ENCODE measurements around the gene PHYKPL. TPM values are rescaled to one million over a fixed set of nuclear protein-coding genes. Genes with fewer than 3 reads are reported as not detected.
"Not testable (repeated sequence)": the region's sequence is repeated elsewhere in the genome, so short reads cannot be mapped to it uniquely, and the experiment has no call there.

The PHYKPL gene
- total RNA-seq, 1 donor from 2014 or later, result 11.8 TPM

DNA sequence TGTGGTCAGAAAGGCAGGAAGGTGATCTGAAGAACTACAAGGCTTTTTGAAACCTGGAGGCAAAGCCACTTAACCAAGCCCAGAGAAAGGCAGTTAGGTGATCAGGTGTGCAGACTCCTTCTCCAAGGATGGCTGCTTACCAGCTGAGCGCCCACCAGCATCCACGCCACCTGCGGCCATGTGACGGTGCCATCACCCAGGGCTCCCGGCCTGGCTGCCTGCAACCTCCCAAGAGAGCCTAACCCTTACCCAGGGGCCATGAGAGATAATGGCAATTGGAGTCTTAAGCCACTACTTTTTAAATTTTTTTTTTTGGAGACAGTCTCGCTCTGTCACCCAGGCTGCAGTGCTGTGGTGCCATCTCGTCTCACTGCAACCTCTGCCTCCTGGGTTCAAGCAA is 33.1 kb upstream of the PHYKPL start:
- no peak for DNase-seq (ENCODE audit: low spot score)

- DNase-seq (ENCODE audit: low spot score), result no peak
Measured at GRCh38 chr5:178264044-178264443, 31.4 kb upstream of the PHYKPL start.

- no peak for DNase-seq (ENCODE audit: low spot score)
Measured at GRCh38 chr5:178261666-178262600, 29.3 kb upstream of the PHYKPL start.

DNA sequence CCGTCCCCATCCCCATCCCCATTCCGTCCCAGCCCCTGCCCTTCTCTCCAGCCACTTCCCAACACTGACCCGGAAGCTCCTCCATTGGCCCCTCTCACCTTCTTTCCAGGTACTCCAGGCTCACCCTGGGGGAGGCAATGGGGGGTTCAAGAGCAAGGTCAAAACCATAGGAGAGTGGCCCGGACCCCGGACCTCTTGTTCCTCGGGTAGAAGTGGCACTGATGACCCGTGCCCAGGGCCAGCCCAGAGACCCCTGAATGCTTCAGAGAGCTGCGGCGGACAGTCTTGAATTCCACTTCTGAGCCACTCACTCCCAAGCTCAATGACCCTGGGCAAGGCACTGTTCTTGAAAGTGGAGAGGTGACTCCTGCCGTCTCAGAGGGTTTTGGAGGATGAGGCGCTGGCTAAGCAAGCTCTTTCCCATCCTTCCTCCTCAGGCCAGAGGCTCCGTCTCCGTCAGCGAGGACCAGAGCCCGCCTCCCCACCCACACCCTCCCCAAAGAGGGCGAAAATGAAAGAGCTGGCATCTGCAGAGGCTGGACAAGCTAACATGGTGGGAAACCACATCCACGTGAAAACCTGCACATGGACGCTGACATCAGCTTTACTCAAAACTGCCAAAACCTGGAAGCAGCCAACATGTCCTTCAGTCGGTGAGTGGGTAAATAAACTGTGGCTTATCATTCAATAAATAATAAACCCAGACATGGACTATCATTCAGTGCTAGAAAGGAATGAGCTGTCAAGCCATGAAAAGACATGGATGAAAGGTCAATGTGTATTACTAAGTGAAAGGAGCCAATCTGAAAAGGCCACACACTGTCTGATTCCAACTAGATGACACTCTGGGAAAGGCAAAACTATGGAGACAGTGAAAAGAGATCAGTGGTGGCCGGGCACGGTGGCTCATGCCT is 27.3 kb upstream of the PHYKPL start:
- no peak for DNase-seq (ENCODE audit: low spot score)

GRCh38 chr5:178257650-178258049 is 25.0 kb upstream of the PHYKPL start:
- DNase-seq (ENCODE audit: low spot score), result no peak

DNA sequence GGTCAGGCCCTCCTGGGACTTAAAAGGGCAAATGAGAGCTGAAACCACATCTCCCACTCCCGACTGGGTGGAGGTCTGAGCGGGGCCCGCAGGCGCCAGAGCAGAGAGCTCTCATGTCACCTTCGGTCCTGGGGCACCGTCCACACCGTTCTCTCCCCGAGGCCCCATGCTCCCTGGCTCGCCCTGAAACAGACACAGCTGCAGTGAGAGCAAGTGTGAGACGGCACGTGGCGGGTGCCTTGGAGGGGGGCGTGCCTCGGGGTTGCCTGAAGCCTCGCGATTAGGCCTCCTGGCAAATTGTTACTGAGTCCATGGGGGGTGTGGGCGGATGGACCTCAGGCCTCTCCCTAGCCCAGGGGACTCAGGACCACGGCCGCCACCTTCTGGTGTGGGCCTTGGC is 24.1 kb upstream of the PHYKPL start:
- DNase-seq (ENCODE audit: low spot score), result no peak

DNA sequence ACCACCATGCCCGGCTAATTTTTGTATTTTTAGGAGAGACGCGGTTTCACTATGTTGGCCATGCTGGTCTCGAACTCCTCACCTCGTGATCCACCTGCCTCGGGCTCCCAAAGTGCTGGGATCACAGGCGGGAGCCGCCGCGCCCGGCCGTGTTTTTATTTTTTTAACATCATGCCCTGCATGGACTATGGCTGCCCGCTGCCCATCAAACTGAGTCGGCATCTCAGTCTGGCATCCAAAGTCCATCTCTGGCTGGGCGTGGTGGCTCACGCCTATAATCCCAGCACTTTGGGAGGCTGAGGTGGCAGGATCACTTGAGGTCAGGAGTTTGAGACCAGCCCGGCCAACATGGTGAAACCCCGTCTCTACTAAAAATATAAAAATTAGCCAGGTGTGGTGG is 21.0 kb upstream of the PHYKPL start:
- DNase-seq (ENCODE audit: low spot score), result not testable (repeated sequence)

DNA sequence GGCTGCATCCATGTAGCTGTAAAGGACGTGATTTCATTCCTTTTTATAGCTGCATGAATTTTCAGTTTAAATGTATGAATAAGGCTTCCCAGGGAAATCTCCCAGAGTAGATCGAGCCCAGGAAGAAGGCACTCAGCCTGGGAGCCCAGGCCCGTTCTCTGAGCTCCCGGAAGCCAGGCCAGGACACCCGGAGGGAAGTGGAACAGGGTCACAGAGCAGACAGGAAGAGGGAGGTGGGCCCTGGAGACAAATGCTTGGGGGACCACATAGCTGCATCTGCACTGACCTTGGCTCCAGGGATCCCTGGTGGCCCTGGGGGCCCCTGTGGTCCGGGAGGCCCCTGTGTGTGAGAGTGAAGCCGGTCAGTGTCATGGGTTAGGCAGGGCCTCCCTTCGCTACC is 19.7 kb upstream of the PHYKPL start:
- no peak for DNase-seq (ENCODE audit: low spot score)

DNA sequence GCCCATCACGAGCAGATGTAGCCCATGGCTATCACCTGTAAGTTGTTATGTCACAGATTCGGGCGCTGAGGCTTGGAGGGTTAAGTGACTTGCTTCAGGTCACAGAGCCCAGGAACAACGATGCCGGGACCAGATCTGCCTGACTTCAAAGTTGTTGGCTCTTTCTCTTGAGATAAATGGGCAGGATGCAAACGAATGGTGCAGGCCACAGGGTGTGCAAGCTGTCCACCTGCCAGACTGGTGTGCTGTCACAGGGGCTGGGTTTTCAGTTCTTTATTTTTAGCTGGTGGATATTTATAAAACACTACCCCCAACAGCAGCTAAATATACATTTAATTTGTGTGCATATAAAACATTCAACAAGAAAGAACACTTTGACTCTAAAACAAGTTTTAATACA is 17.7 kb upstream of the PHYKPL start:
- DNase-seq (ENCODE audit: low spot score), result no peak

GRCh38 chr5:178249191-178249989 is 16.8 kb upstream of the PHYKPL start:
- no peak for DNase-seq (ENCODE audit: low spot score)

GRCh38 chr5:178248750-178249149 is 16.1 kb upstream of the PHYKPL start:
- DNase-seq (ENCODE audit: low spot score), result no peak

DNA sequence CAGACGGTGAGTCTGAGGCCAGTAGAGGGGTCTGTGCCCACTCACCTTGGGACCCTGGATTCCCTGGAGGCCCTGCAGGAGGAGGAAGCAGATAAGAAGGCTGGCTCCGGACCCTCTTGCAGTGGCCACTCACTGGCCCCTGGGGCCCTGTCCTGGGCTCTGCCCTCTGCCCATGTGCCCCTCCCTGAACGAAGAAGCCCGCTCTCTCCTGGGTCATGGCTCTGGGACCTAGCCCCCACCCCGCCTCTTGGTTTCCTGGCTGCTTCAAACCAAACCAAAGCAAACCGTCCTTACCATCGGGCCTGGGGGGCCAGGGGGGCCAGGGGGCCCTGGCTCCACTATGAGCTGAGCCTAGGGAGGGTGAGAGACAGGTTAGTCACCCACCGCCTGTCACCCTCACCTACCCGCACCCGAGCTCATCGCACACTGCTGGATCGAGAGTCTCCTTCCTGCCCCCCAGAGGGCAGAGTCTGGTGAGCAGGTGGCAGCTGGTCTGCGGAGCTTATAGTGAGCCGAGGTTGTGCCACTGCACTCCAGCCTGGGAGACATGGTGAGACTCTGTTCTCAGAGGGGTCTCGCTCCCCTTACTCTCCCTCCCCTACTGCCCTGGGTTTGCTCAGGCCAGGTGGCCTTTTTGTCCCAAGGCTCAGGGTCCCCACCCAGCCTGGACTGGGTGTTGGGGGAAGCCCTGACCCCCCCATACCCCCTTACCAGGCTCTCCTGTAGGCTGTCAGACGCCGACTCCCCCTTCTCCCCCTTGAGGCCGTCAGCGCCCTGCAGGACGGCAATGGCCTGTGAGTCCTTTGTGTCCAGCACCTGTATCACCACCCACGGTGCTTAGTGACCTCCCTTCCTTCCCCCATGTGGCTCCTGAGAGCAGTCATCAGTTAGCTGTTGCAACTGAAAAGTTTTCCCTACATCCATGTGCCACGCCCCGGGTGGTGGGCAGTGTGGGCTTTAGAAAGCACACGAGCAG is 15.2 kb upstream of the PHYKPL start:
- no peak for DNase-seq (ENCODE audit: low spot score)

DNA sequence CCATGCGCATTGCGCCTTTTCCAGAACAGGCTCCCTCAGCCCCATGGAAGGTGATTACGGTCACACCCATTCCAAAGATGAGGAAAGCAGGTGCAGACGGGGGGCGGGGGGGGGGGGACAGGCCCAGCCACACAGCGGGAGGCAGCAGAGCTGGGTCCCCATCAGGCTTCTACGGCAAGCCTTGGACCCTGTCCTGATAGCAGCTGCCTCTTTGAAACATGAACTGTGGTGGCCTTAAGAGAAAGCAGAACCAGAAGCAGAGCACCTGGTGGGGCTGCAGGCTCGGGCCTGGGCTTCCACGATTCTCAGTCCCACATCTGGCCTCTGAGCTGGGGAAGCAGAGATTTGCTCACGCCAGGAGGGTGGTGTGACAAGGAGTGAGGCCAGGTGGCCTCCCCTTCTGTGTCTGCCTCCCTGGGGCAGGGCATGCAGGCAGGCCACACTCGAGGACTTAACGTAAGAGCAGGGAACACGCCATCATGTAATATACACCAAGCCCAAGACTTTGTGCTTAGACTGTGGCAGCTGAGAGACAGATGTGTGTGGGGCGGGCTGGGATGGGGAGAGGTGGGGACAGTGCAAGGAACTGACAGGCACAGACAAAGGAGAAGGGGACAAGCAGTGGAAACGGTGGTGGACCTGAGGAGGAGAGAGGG is 14.2 kb upstream of the PHYKPL start:
- DNase-seq (ENCODE audit: low spot score), result no peak

GRCh38 chr5:178245389-178245788 is 12.8 kb upstream of the PHYKPL start:
- no peak for DNase-seq (ENCODE audit: low spot score)

DNA sequence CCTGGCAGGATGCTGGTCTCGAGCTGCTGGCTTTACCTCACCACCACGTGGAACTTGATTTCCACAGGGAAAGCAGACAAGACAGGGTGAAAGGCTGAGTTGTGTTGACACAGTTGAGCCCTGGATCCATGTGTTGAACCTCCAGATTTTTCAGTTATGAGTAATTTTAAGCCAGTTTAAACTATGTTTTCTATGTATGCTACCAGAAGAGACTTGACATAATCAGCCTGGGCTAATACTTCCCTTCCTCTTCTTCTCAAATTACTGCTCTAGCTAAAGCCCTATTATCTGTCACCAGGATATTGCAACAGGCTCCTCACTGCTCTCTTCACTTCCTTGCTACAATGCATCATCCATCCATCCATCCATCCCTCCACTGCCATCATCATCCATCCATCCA is 12.0 kb upstream of the PHYKPL start:
- DNase-seq (ENCODE audit: low spot score), result no peak

DNA sequence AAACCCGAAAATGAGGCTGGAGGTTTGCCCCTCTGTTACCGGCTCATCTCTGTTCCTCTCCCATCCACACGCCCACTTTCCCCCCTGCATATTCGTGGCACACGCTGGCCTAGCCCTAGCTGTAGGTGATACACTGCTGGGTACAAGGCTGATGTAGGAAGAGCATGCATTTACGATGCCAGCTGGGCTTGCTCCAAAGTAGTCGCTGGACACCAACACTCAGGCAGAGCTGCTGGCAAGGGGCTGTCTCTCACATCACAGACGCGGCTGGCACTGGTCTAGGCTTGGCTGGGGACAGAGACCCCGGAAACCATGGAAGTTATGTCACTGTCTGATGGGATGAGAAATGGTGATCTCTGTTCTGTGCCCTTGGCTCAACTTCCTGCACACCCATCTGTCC is 9.8 kb upstream of the PHYKPL start:
- no peak for DNase-seq (ENCODE audit: low spot score)

GRCh38 chr5:178241688-178242231 is 9.2 kb upstream of the PHYKPL start:
- no peak for DNase-seq (ENCODE audit: low spot score)

GRCh38 chr5:178241231-178241663 is 8.6 kb upstream of the PHYKPL start:
- peak; percentile 36 for DNase-seq (ENCODE audit: low spot score)

GRCh38 chr5:178240766-178241165 is 8.2 kb upstream of the PHYKPL start:
- DNase-seq (ENCODE audit: low spot score), result no peak

GRCh38 chr5:178240341-178240741 is 7.7 kb upstream of the PHYKPL start:
- no peak for DNase-seq (ENCODE audit: low spot score)
